GM12892 (cell line): Measurements from ENCODE around the gene PRDM11.

Experiments
- POLR2AphosphoS5 ChIP-seq: IDR thresholded peaks from 2 replicates; pipeline ENCODE4 v1.6.1; 2011; ENCODE audit warnings: low read depth, low read length, control low read depth
- TAF1 ChIP-seq: IDR thresholded peaks from 2 replicates; pipeline ENCODE4 v1.6.1; 2011; ENCODE audit warnings: low read depth, mild to moderate bottlenecking, control low read depth, low read length, borderline replicate concordance

DNA sequence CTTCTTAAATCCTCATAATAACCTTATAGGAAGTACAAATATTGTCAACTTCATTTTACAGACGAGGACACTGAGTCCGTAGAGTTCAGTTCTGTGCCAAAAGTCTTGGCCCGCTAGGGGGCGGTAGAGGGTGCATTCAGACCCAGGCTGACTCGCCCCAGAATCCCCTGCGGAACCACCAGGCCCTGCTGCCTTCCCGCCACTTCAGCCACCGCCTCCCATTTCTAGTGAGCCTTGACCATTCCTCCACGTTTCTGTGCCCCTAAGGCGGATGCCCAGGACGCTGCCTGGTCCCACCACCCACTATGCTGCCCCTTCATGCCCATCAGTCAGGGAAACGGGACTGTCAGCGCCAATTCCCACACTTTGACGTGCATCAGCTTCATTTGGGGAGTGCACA is 120.6 kb downstream of the PRDM11 start:
- TF ChIP-seq TAF1 (no peak), POLR2AphosphoS5 (no peak)
